ENCODE data around the gene ATG16L1. TPM values are rescaled to one million over a fixed set of nuclear protein-coding genes. Genes with fewer than 3 reads are reported as not detected.
A peak's percentile ranks its signal among the peaks of the same experiment; 100 is the strongest.

ATG16L1 gene
- total RNA-seq, 6 experiments from 2014 or later = 14.7 to 20.2 (median 17.9) TPM

- Histone ChIP-seq H3K27ac (no peak overlapping the region), H3K9me3 (no peaks in the 10 kb centered on the region), H3K4me1 (peaks cover 0 to 6% (median 0%) of the 10 kb centered on the region in 4 donors), H3K4me3 (no peak overlapping the region), H3K36me3 (no peaks in the 10 kb centered on the region), H3K27me3 (no peaks in the 10 kb centered on the region)
- DNase-seq = no peak
- WGBS (ENCODE audit: insufficient coverage, low coverage, low lambda C conversion rate, missing lambda C conversion rate) = 84% methylated on average over 5 of the region's 5 CpGs
- intact Hi-C loops (cut with DNase I) = no loop called here
- TF ChIP-seq POLR2A (IDR thresholded peaks at IDR 0.05) (no peak), CTCF (IDR thresholded peaks at IDR 0.05) (no peak)
- ATAC-seq = no peak
These were observed 90.8 kb downstream of the ATG16L1 start for GRCh38 chr2:233342301-233342700.

DNA sequence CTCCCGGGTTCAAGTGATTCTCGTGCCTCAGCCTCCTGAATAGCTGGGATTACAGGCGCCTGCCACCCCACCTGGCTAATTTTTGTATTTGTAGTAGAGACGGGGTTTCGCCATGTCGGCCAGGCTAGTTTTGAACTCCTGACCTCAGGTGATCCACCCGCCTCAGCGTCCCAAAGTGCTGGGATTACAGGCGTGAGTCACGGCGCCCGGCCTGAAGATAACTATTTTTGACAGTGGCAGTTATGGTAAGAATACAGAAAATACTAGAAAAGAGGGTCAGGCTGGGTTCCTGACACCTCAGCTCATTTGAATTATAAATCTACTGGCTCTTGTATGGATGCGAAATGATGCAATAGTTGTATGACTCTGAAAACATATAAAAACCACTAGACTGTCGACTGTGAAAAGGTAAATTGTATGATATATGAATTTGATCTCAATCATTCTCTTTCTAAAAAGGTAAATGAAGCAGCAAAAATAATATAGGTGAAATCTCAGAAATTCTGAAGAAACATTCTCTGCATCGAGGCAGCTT, 91.8 kb downstream of the ATG16L1 start:
- H3K9me3 ChIP-seq = no peaks in the 10 kb centered on the region
- peaks cover 0 to 15% (median 2%) of the 10 kb centered on the region in 4 donors for H3K4me1 ChIP-seq
- DNase-seq = peak in 1 of 3 donors; percentile 9
- 91% methylated on average over 14 of the region's 15 CpGs for WGBS (ENCODE audit: insufficient coverage, low coverage, low lambda C conversion rate, missing lambda C conversion rate)
- H3K27me3 ChIP-seq = no peaks in the 10 kb centered on the region
- no peak overlapping the region for H3K27ac ChIP-seq
- intact Hi-C loops (cut with DNase I) = no loop called here
- H3K36me3 ChIP-seq = no peaks in the 10 kb centered on the region
- H3K4me3 ChIP-seq = no peak overlapping the region
- no peak for ATAC-seq
- no peak for TF ChIP-seq POLR2A (IDR thresholded peaks at IDR 0.05)
- no peak for TF ChIP-seq CTCF (IDR thresholded peaks at IDR 0.05)

Small RNAs within 50 kb of the gene (small RNA-seq; reads per million reads assigned to genes)
- gene RN7SL32P (0 reads per million in 2 experiments), gene SCARNA5 (890 to 1,230 reads per million in 2 experiments), gene SCARNA6 (54.3 to 83.4 reads per million in 2 experiments)

Other genes with a start within 250 kb of the ATG16L1 start
- 10 to 100 TPM; 16.4 to 20.9 (median 20.2) TPM for gene NGEF, start 238.4 kb upstream of the ATG16L1 start, total RNA-seq
- gene NEU2, start 219.0 kb upstream of the ATG16L1 start, total RNA-seq = not detected
- 1 to 10 TPM; 3.5 to 8.1 (median 5.5) TPM for gene INPP5D, start 191.3 kb upstream of the ATG16L1 start, total RNA-seq
- gene SAG, start 56.1 kb downstream of the ATG16L1 start, total RNA-seq = not detected
- gene DGKD, start 102.8 kb downstream of the ATG16L1 start, total RNA-seq = 10 to 100 TPM in 4 of 6 experiments, 1 to 10 TPM in 2; 6.5 to 16.6 (median 14.2) TPM

Measured in right lobe of liver (tissue), 6 donors.